HFF-Myc (cell line): ENCODE results near the gene PDGFRA.
A peak's percentile ranks its signal among the peaks of the same experiment; 100 is the strongest.

Experiments used
- DNase-seq: peaks from one replicate; pipeline ENCODE4 v3.0.0-alpha.2; 2011; ENCODE audit warnings: low read depth; ENCODE audit errors: extremely low read depth
- H3K4me3 ChIP-seq: replicated peaks from 2 replicates; pipeline ENCODE4 v1.5.1; 2011; ENCODE audit warnings: low read depth, mild to moderate bottlenecking, control low read depth, low read length
- CTCF ChIP-seq: IDR thresholded peaks from 2 replicates; pipeline ENCODE4 v1.5.1; 2012; ENCODE audit warnings: mild to moderate bottlenecking, low read depth, low read length, control low read depth; ENCODE audit errors: missing control alignments

PDGFRA gene

GRCh38 chr4:54276641-54277430 is 47.7 kb downstream of the PDGFRA start:
- no peak overlapping the region for H3K4me3 ChIP-seq
- TF ChIP-seq CTCF = no peak
- no peak for DNase-seq

- TF ChIP-seq CTCF = no peak
- H3K4me3 ChIP-seq = no peak overlapping the region
- DNase-seq = peak; percentile 39
Measured at GRCh38 chr4:54277691-54278090, 48.6 kb downstream of the PDGFRA start.

GRCh38 chr4:54278216-54278615 is 49.1 kb downstream of the PDGFRA start:
- H3K4me3 ChIP-seq = no peak overlapping the region

GRCh38 chr4:54281054-54281766 is 52.1 kb downstream of the PDGFRA start:
- no peak overlapping the region for H3K4me3 ChIP-seq
- no peak for TF ChIP-seq CTCF
- peak; percentile 71 for DNase-seq

More at GRCh38 chr4:54278216-54278615, 49.1 kb downstream of the PDGFRA start:
- no peak for DNase-seq
- TF ChIP-seq CTCF = no peak

GRCh38 chr4:54282837-54283236 is 53.7 kb downstream of the PDGFRA start:
- DNase-seq = no peak
- TF ChIP-seq CTCF = no peak
- H3K4me3 ChIP-seq = no peak overlapping the region

GRCh38 chr4:54289316-54289715 is 60.2 kb downstream of the PDGFRA start:
- no peak for TF ChIP-seq CTCF
- no peak for DNase-seq
- H3K4me3 ChIP-seq = no peak overlapping the region
